Neural progenitor cell (in vitro differentiated cells): Measurements from ENCODE around the gene BRI3BP. TPM values are rescaled to one million over a fixed set of nuclear protein-coding genes. Genes with fewer than 3 reads are reported as not detected.

ENCODE experiments used
- DNase-seq: peaks from one replicate; pipeline ENCODE4 v3.0.0-alpha.2; 2016; ENCODE audit warnings: low spot score
- H2AFZ ChIP-seq: fragments of 200-600 bp; sonication (generic); replicated peaks from 2 replicates; pipeline ENCODE4 v1.6.1; 2016; ENCODE audit warnings: antibody characterized with exemption
- H3F3A ChIP-seq: fragments of 200-600 bp; sonication (generic); 2 replicates; pipeline ENCODE4 v1.6.1; 2016; ENCODE audit warnings: antibody characterized with exemption, low read depth
- H3K27ac ChIP-seq: fragments of 200-600 bp; sonication (generic); 2 replicates; pipeline ENCODE4 v1.5.1; 2016; ENCODE audit warnings: mild to moderate bottlenecking
- H3K27me3 ChIP-seq: fragments of 200-600 bp; sonication (generic); 2 replicates; pipeline ENCODE4 v1.6.1; 2016; ENCODE audit warnings: mild to moderate bottlenecking, moderate library complexity
- H3K36me3 ChIP-seq: fragments of 200-600 bp; sonication (generic); 2 replicates; pipeline ENCODE4 v1.5.1; 2016
- H3K4me1 ChIP-seq: fragments of 200-600 bp; sonication (generic); 2 replicates; pipeline ENCODE4 v1.6.1; 2016; ENCODE audit warnings: mixed run types
- H3K4me2 ChIP-seq: fragments of 200-600 bp; sonication (generic); 2 replicates; pipeline ENCODE4 v1.6.1; 2016
- H3K4me3 ChIP-seq: fragments of 200-600 bp; sonication (generic); 2 replicates; pipeline ENCODE4 v1.5.1; 2016
- H3K79me2 ChIP-seq: fragments of 200-600 bp; sonication (generic); 2 replicates; pipeline ENCODE4 v1.6.1; 2016; ENCODE audit warnings: low read depth
- H3K9ac ChIP-seq: fragments of 200-600 bp; sonication (generic); 2 replicates; pipeline ENCODE4 v1.6.1; 2016
- H3K9me3 ChIP-seq: fragments of 200-600 bp; sonication (generic); 2 replicates; pipeline ENCODE4 v1.5.1; 2016; ENCODE audit warnings: low read depth
- H4K20me1 ChIP-seq: fragments of 200-600 bp; sonication (generic); 2 replicates; pipeline ENCODE4 v1.6.1; 2016; ENCODE audit warnings: low read depth
- H3K27ac Mint-ChIP-seq: 3 replicates; pipeline ENCODE4 v1.8.0; 2021; ENCODE audit warnings: mixed read lengths
- H3K27me3 Mint-ChIP-seq: 2 replicates; pipeline ENCODE4 v1.8.0; 2022; ENCODE audit warnings: low read depth, mild to moderate bottlenecking, inconsistent platforms, moderate library complexity, mixed read lengths; ENCODE audit not compliant: insufficient read depth
- H3K36me3 Mint-ChIP-seq: 3 replicates; pipeline ENCODE4 v1.8.0; 2021; ENCODE audit warnings: mixed read lengths
- H3K4me1 Mint-ChIP-seq: 3 replicates; pipeline ENCODE4 v1.8.0; 2021; ENCODE audit warnings: mixed read lengths
- H3K4me3 Mint-ChIP-seq: 3 replicates; pipeline ENCODE4 v1.8.0; 2021; ENCODE audit warnings: mild to moderate bottlenecking, moderate library complexity, mixed read lengths
- H3K9me3 Mint-ChIP-seq: 3 replicates; pipeline ENCODE4 v1.8.0; 2020; ENCODE audit warnings: mixed read lengths
- CTCF ChIP-seq: fragments of 200-600 bp; sonication (generic); IDR thresholded peaks from 2 replicates; pipeline ENCODE4 v1.5.1; 2017; ENCODE audit warnings: antibody characterized with exemption, mild to moderate bottlenecking
- EZH2 ChIP-seq: fragments of 200-600 bp; sonication (generic); IDR thresholded peaks from 2 replicates; pipeline ENCODE4 v1.6.1; 2017; ENCODE audit warnings: antibody characterized with exemption, mild to moderate bottlenecking, moderate library complexity
- EZH2phosphoT487 ChIP-seq: fragments of 200-600 bp; sonication (generic); IDR thresholded peaks from 2 replicates; pipeline ENCODE4 v1.6.1; 2017; ENCODE audit warnings: antibody characterized with exemption
- total RNA-seq: library from RNA; depleted of rRNA; stranded (reverse); fragments of >200 nt; gene quantifications from 2 replicates; pipeline ENCODE4 v1.2.3, GENCODE V29; 2015; ENCODE audit warnings: low replicate concordance

BRI3BP gene
- total RNA-seq, 1 donor from 2014 or later: 2.5 TPM

GRCh38 chr12:125023065-125023464 lies 29.6 kb downstream of the BRI3BP start:
- Mint-ChIP-seq H3K9me3 (no peaks in the 10 kb centered on the region), H3K4me1 (no peaks in the 10 kb centered on the region), H3K36me3 (peaks cover 25% of the 10 kb centered on the region), H3K27me3 (peaks cover 2% of the 10 kb centered on the region), H3K4me3 (no peak overlapping the region), H3K27ac (no peak overlapping the region)
- H3K4me2 ChIP-seq: no peak overlapping the region
- no peaks in the 10 kb centered on the region for H3K4me1 ChIP-seq
- DNase-seq: no peak
- no peak overlapping the region for H3K27ac ChIP-seq
- no peaks in the 10 kb centered on the region for H4K20me1 ChIP-seq
- H3K36me3 ChIP-seq: no peaks in the 10 kb centered on the region
- H2AFZ ChIP-seq: no peak overlapping the region
- no peak overlapping the region for H3K4me3 ChIP-seq
- no peaks in the 10 kb centered on the region for H3K79me2 ChIP-seq
- H3F3A ChIP-seq: no peaks in the 10 kb centered on the region
- TF ChIP-seq EZH2phosphoT487 (no peak), EZH2 (no peak)
- no peak overlapping the region for H3K9ac ChIP-seq
- H3K27me3 ChIP-seq: no peaks in the 10 kb centered on the region
- no peaks in the 10 kb centered on the region for H3K9me3 ChIP-seq

- Histone ChIP-seq H3K4me1 (no peaks in the 10 kb centered on the region), H3K36me3 (no peaks in the 10 kb centered on the region), H3F3A (no peaks in the 10 kb centered on the region), H4K20me1 (no peaks in the 10 kb centered on the region), H3K4me2 (no peak overlapping the region), H2AFZ (no peak overlapping the region), H3K9ac (no peak overlapping the region), H3K4me3 (no peak overlapping the region), H3K79me2 (no peaks in the 10 kb centered on the region), H3K27me3 (no peaks in the 10 kb centered on the region), H3K27ac (no peak overlapping the region), H3K9me3 (no peaks in the 10 kb centered on the region)
- Mint-ChIP-seq H3K27me3 (peaks cover 2% of the 10 kb centered on the region), H3K9me3 (no peaks in the 10 kb centered on the region), H3K4me3 (no peak overlapping the region), H3K4me1 (no peaks in the 10 kb centered on the region), H3K36me3 (peaks cover 26% of the 10 kb centered on the region), H3K27ac (no peak overlapping the region)
- no peak for TF ChIP-seq CTCF
- no peak for TF ChIP-seq EZH2
- no peak for TF ChIP-seq EZH2phosphoT487
- DNase-seq: no peak
Measured at GRCh38 chr12:125024949-125025563, 31.6 kb downstream of the BRI3BP start.

GRCh38 chr12:125025606-125026235 lies 32.3 kb downstream of the BRI3BP start:
- TF ChIP-seq EZH2 (no peak), CTCF (no peak), EZH2phosphoT487 (no peak)
- no peak overlapping the region for H3K27ac ChIP-seq
- H3K9ac ChIP-seq: no peak overlapping the region
- no peaks in the 10 kb centered on the region for H3K4me1 ChIP-seq
- no peaks in the 10 kb centered on the region for H3K27me3 ChIP-seq
- Mint-ChIP-seq H3K4me1 (no peaks in the 10 kb centered on the region), H3K27me3 (peaks cover 2% of the 10 kb centered on the region), H3K4me3 (no peak overlapping the region), H3K36me3 (peaks cover 26% of the 10 kb centered on the region), H3K9me3 (no peaks in the 10 kb centered on the region), H3K27ac (no peak overlapping the region)
- H2AFZ ChIP-seq: no peak overlapping the region
- no peaks in the 10 kb centered on the region for H3K36me3 ChIP-seq
- no peak overlapping the region for H3K4me2 ChIP-seq
- H4K20me1 ChIP-seq: no peaks in the 10 kb centered on the region
- DNase-seq: no peak
- no peaks in the 10 kb centered on the region for H3F3A ChIP-seq
- H3K79me2 ChIP-seq: no peaks in the 10 kb centered on the region
- H3K4me3 ChIP-seq: no peak overlapping the region
- H3K9me3 ChIP-seq: no peaks in the 10 kb centered on the region

- H3K4me3 Mint-ChIP-seq: no peak overlapping the region
- Histone ChIP-seq H3K27me3 (no peaks in the 10 kb centered on the region), H3K9me3 (no peaks in the 10 kb centered on the region), H3K4me3 (no peak overlapping the region), H3K9ac (no peak overlapping the region), H2AFZ (no peak overlapping the region), H4K20me1 (no peaks in the 10 kb centered on the region), H3K4me1 (no peaks in the 10 kb centered on the region), H3K27ac (no peak overlapping the region), H3K4me2 (no peak overlapping the region), H3K79me2 (no peaks in the 10 kb centered on the region), H3K36me3 (no peaks in the 10 kb centered on the region), H3F3A (no peaks in the 10 kb centered on the region)
- no peaks in the 10 kb centered on the region for H3K4me1 Mint-ChIP-seq
- TF ChIP-seq CTCF (no peak), EZH2phosphoT487 (no peak), EZH2 (no peak)
- peaks cover 2% of the 10 kb centered on the region for H3K27me3 Mint-ChIP-seq
- no peak overlapping the region for H3K27ac Mint-ChIP-seq
- DNase-seq: no peak
- no peaks in the 10 kb centered on the region for H3K9me3 Mint-ChIP-seq
- peaks cover 14% of the 10 kb centered on the region for H3K36me3 Mint-ChIP-seq
Measured at GRCh38 chr12:125028106-125028505, 34.7 kb downstream of the BRI3BP start.
